ENCODE results near the gene MAFB. TPM values are rescaled to one million over a fixed set of nuclear protein-coding genes. Genes with fewer than 3 reads are reported as not detected.

The MAFB gene
- total and polyA plus RNA-seq, 11 donors, result 2.0 to 62.1 (median 7.8) TPM

- DNase-seq (no peak), ATAC-seq (no peak)
- WGBS, 4 donors, result 92 to 95% (median 93%) methylated on average over 3 of the region's 3 CpGs
- intact Hi-C loops (cut with DNase I), result no loop called here
- H3K9me3 ChIP-seq, result no peaks in the 10 kb centered on the region
- peaks cover 0 to 1% (median 0%) of the 10 kb centered on the region in 9 donors for H3K27me3 ChIP-seq
- TF ChIP-seq, protein P1, sequence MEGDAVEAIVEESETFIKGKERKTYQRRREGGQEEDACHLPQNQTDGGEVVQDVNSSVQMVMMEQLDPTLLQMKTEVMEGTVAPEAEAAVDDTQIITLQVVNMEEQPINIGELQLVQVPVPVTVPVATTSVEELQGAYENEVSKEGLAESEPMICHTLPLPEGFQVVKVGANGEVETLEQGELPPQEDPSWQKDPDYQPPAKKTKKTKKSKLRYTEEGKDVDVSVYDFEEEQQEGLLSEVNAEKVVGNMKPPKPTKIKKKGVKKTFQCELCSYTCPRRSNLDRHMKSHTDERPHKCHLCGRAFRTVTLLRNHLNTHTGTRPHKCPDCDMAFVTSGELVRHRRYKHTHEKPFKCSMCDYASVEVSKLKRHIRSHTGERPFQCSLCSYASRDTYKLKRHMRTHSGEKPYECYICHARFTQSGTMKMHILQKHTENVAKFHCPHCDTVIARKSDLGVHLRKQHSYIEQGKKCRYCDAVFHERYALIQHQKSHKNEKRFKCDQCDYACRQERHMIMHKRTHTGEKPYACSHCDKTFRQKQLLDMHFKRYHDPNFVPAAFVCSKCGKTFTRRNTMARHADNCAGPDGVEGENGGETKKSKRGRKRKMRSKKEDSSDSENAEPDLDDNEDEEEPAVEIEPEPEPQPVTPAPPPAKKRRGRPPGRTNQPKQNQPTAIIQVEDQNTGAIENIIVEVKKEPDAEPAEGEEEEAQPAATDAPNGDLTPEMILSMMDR (IDR thresholded peaks at IDR 0.05), result no peak
- TF ChIP-seq POLR2A (IDR thresholded peaks at IDR 0.05), result no peak
- H3K4me3 ChIP-seq, result no peak overlapping the region
- H3K4me1 ChIP-seq, result no peaks in the 10 kb centered on the region
- no peak overlapping the region for H3K27ac ChIP-seq
- no peaks in the 10 kb centered on the region for H3K36me3 ChIP-seq
Observed at GRCh38 chr20:40667503-40667902, 21.5 kb downstream of the MAFB start.

GRCh38 chr20:40666336-40666735, 22.7 kb downstream of the MAFB start:
- intact Hi-C loops (cut with DNase I), result no loop called here
- Histone ChIP-seq H3K4me1 (no peaks in the 10 kb centered on the region), H3K27ac (no peak overlapping the region), H3K9me3 (no peaks in the 10 kb centered on the region), H3K36me3 (no peaks in the 10 kb centered on the region), H3K27me3 (no peaks in the 10 kb centered on the region), H3K4me3 (no peak overlapping the region)
- TF ChIP-seq POLR2A (IDR thresholded peaks at IDR 0.05), result no peak
- TF ChIP-seq, protein P1 (IDR thresholded peaks at IDR 0.05), result no peak
- no peak for ATAC-seq
- WGBS, 4 donors, result 87 to 91% (median 90%) methylated on average over 9 of the region's 9 CpGs
- no peak for DNase-seq

DNA sequence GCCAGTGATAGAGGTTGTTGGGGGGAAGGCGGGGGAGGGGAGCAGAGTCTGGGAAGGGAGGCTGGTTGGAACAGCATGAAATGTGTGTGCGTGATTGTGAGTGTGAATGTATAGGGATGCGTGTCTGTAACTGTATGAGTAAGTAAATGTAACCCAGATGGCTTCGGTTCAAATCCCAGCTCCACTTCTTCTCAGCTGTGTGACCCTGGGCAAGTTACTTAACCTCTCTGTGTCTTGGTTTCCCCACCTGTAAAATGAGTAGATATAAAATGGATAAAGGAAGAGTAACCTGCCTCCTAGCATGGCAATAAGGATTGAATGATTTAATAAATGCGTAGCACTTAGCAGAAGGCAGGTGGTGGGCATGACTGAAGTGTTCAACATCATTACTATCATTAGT, 24.1 kb downstream of the MAFB start:
- ATAC-seq (no peak), DNase-seq (no peak)
- no peaks in the 10 kb centered on the region for H3K9me3 ChIP-seq
- no peaks in the 10 kb centered on the region for H3K27me3 ChIP-seq
- no peak overlapping the region for H3K27ac ChIP-seq
- no peak overlapping the region for H3K4me3 ChIP-seq
- H3K4me1 ChIP-seq, result no peaks in the 10 kb centered on the region
- no peak for TF ChIP-seq POLR2A (IDR thresholded peaks at IDR 0.05)
- TF ChIP-seq, protein P1 (IDR thresholded peaks at IDR 0.05), result no peak
- no peaks in the 10 kb centered on the region for H3K36me3 ChIP-seq
- intact Hi-C loops (cut with DNase I), result no loop called here
- WGBS, 4 donors, result 92 to 95% (median 95%) methylated on average over 5 of the region's 5 CpGs

DNA sequence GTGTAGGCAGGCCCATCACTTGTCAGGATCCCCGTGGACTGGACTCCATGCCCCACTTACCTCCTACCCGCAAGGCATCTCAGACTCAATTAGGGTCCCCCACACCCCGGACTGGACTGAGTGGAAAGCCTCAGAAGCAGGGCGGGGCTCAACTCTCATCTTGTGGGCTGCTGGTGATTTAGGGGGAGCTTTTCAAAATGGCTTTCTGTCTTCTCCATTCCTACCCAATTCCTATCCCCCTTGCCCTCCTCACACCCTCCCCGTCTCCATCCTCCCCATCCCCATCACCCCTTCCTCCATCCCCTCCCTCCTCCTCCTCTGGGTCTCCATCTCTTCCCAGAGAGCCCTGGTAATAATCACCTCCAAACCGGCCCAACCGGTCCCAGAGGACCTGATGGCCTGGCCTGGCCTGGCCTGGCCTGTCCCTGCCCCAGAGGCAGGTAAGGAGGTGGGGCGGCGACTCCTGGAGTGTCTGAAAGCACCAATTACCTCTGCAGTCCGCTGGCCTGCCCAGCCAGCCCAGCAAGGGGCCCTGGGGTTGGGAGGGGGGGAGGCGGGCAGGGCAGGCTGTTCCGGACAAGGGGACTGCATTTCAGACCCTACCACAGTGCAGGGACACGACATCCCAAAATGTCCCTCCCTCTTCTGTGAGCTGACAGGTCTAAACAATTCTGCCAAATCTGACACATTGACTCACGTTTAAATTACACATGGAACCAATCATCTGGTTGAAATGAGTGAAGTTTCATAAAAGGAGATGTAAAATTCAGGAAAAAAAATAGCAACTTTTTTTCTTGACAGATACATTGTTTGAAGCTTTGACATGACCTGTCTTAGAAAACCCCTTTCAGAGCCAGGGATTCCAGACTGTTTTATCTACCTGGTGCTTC, 24.8 kb downstream of the MAFB start:
- no peak overlapping the region for H3K4me3 ChIP-seq
- no peaks in the 10 kb centered on the region for H3K4me1 ChIP-seq
- TF ChIP-seq, protein P1 (IDR thresholded peaks at IDR 0.05), result no peak
- no peak for TF ChIP-seq POLR2A (IDR thresholded peaks at IDR 0.05)
- intact Hi-C loops (cut with DNase I), result no loop called here
- 68 to 73% (median 70%) methylated on average over 13 to 14 of the region's 14 CpGs for WGBS, 4 donors
- no peaks in the 10 kb centered on the region for H3K9me3 ChIP-seq
- H3K27ac ChIP-seq, result no peak overlapping the region
- no peaks in the 10 kb centered on the region for H3K36me3 ChIP-seq
- ATAC-seq, result no peak
- DNase-seq, result no peak
- no peaks in the 10 kb centered on the region for H3K27me3 ChIP-seq
